A549 treated with GW870086 at 1 μM for 4 hours (cell line): ENCODE results near the gene VSTM2A. TPM values are rescaled to one million over a fixed set of nuclear protein-coding genes. Genes with fewer than 3 reads are reported as not detected.

ENCODE experiments used
- total RNA-seq: library from RNA; stranded (reverse); fragments of 200-300 nt; extraction: Qiagen RNA extraction; gene quantifications from 5 replicates; pipeline ENCODE4 v1.2.3, GENCODE V29; 2022; ENCODE audit warnings: low read depth

Gene VSTM2A, protein sequence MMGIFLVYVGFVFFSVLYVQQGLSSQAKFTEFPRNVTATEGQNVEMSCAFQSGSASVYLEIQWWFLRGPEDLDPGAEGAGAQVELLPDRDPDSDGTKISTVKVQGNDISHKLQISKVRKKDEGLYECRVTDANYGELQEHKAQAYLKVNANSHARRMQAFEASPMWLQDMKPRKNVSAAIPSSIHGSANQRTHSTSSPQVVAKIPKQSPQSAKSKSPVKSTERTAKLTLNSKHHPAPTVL
- not detected in 5 replicates for total RNA-seq

DNA sequence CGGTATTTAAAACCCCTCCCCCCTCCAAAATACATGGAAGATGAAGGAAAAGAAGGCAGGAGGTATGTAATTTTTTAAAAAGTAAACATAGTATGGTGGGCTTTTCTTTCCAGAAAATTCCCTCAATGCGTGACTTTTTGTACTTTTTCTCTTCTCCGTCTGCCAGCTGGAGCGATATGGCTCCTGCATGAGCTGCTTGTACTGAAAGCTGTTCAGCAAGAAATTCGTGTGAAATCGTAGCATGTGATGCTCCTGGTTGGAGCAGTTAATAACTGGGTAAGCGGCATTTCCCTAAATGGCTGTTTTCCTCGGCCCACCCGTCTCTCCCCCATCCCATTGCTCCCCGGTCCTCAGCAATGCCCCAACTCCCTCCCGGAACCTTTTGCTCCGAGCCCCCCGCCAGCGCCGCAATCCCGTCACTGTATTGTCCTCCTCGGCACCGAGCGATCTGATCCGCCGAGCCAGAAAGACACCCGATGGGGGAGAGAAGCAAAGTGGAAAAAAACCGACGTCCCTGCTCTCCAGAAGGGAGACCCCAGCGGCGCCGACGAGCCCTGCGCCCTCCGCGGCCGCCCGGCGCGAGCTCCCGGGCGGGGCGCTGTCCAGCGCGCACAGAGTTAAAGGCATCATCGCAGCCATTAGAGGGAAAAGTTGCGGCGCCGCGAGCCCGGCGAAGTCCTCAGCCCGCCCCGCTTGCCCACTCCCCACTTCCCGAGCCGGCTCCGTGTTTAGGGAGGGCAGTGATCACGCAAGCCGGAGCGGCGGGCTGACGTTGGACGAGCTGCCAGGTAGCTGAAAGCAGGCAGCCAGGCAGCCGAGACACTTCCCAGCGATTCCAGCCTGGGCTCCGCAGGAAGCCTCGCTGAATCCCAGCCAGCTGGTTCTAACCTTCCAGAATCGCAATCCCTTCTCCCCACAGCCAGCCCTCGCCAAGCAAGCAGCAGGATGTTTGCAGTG lies at the start of gene VSTM2A:
TSS of gene VSTM2A (plus strand) at position 707 of the 957 bp plus-strand sequence. CDS start 356 bp downstream, outside the sequence.

Other genes starting within 250 kb of the VSTM2A start
- gene SEC61G, start 216.8 kb downstream of the VSTM2A start, total RNA-seq = 360 to 487 TPM (median 389 TPM) in 5 replicates